CD14-positive monocyte (primary cell): Measurements from ENCODE around the gene TRPM2. TPM values are rescaled to one million over a fixed set of nuclear protein-coding genes. Genes with fewer than 3 reads are reported as not detected.

Experiments used
- DNase-seq, 3 donors: peaks; one replicate each; pipeline ENCODE4 v3.0.0-alpha.2; 2011 to 2022
- H2AFZ ChIP-seq: 2 replicates; pipeline ENCODE4 v1.6.0; 2012; ENCODE audit warnings: mild to moderate bottlenecking, low read depth, low read length, inconsistent platforms; ENCODE audit not compliant: insufficient read depth, poor library complexity, severe bottlenecking
- H3K27ac ChIP-seq, 2 donors: 1 replicate in 1 of 2; 2 replicates in 1 of 2; pipeline ENCODE4 v1.5.1; 2012 to 2013; ENCODE audit warnings: low read length in 2 of 2, control low read depth in 1 of 2, inconsistent platforms in 1 of 2, low read depth in 1 of 2, mild to moderate bottlenecking in 1 of 2
- H3K27me3 ChIP-seq, 2 donors: one replicate each; pipeline versions ENCODE4 v1.6.0 to v1.6.1; 2011 to 2013; ENCODE audit warnings: low read length in 2 of 2; ENCODE audit not compliant: control insufficient read depth in 2 of 2, insufficient read depth in 2 of 2
- H3K36me3 ChIP-seq, 2 donors: replicated peaks in 1 of 2; 1 replicate in 1 of 2; 2 replicates in 1 of 2; pipeline versions ENCODE4 v1.5.1 to v1.6.1; 2012 to 2013; ENCODE audit warnings: low read length in 2 of 2, control low read depth in 1 of 2, inconsistent platforms in 1 of 2, mild to moderate bottlenecking in 1 of 2; ENCODE audit not compliant: insufficient read depth in 2 of 2, control insufficient read depth in 1 of 2
- H3K4me1 ChIP-seq, 2 donors: 1 replicate in 1 of 2; 2 replicates in 1 of 2; pipeline versions ENCODE4 v1.5.1 to v1.6.1; 2012 to 2013; ENCODE audit warnings: low read length in 2 of 2, control low read depth in 1 of 2, inconsistent platforms in 1 of 2, mild to moderate bottlenecking in 1 of 2, moderate library complexity in 1 of 2; ENCODE audit not compliant: insufficient read depth in 2 of 2, control insufficient read depth in 1 of 2
- H3K4me2 ChIP-seq: replicated peaks from 2 replicates; pipeline ENCODE3; 2012; ENCODE audit warnings: low read length, moderate library complexity, mild to moderate bottlenecking; ENCODE audit not compliant: poor library complexity, severe bottlenecking; ENCODE audit errors: extremely low read depth
- H3K4me3 ChIP-seq, 3 experiments: fragments of 200-600 bp in 1 of 3; sonication (generic) in 1 of 3; replicated peaks in 1 of 3; 1 replicate in 2 of 3; 2 replicates in 1 of 3; pipeline ENCODE4 v1.5.1; 2011 to 2013; ENCODE audit warnings: low read length in 3 of 3, mild to moderate bottlenecking in 3 of 3, control low read depth in 2 of 3, low read depth in 2 of 3, inconsistent platforms in 1 of 3, moderate library complexity in 1 of 3
- H3K79me2 ChIP-seq: 2 replicates; pipeline ENCODE4 v1.6.0; 2012; ENCODE audit warnings: mild to moderate bottlenecking, control low read depth, inconsistent platforms, low read length, moderate library complexity; ENCODE audit not compliant: insufficient read depth
- H3K9ac ChIP-seq: 2 replicates; pipeline ENCODE4 v1.6.0; 2017; ENCODE audit warnings: low read length, mild to moderate bottlenecking; ENCODE audit not compliant: insufficient read depth, poor library complexity, severe bottlenecking
- H3K9me3 ChIP-seq, 2 donors: replicated peaks in 1 of 2; 1 replicate in 1 of 2; 2 replicates in 1 of 2; pipeline versions ENCODE4 v1.5.1 to v1.6.1; 2012 to 2013; ENCODE audit warnings: low read length in 2 of 2, control low read depth in 1 of 2; ENCODE audit not compliant: control insufficient read depth in 1 of 2, insufficient read depth in 1 of 2
- H4K20me1 ChIP-seq: 2 replicates; pipeline ENCODE4 v1.6.0; 2012; ENCODE audit warnings: mild to moderate bottlenecking, low read length, control low read depth, moderate library complexity; ENCODE audit not compliant: insufficient read depth
- H3K27ac Mint-ChIP-seq, 7 donors: one replicate each; pipeline ENCODE4 v1.8.0; 2020; ENCODE audit warnings: mild to moderate bottlenecking in 7 of 7, mixed read lengths in 7 of 7, moderate library complexity in 6 of 7, inconsistent platforms in 2 of 7
- H3K27me3 Mint-ChIP-seq, 3 donors: one replicate each; pipeline ENCODE4 v1.8.0; 2021 to 2022; ENCODE audit warnings: low read depth in 3 of 3, mild to moderate bottlenecking in 3 of 3, mixed read lengths in 3 of 3, moderate library complexity in 3 of 3, inconsistent platforms in 1 of 3
- H3K36me3 Mint-ChIP-seq, 2 donors: one replicate each; pipeline ENCODE4 v1.8.0; 2020; ENCODE audit warnings: mixed read lengths in 2 of 2, inconsistent platforms in 1 of 2, mild to moderate bottlenecking in 1 of 2
- H3K4me1 Mint-ChIP-seq: one replicate; pipeline ENCODE4 v1.8.0; 2020; ENCODE audit warnings: mild to moderate bottlenecking, mixed read lengths
- H3K4me3 Mint-ChIP-seq, 2 donors: one replicate each; pipeline ENCODE4 v1.8.0; 2020; ENCODE audit warnings: mild to moderate bottlenecking in 2 of 2, mixed read lengths in 2 of 2, moderate library complexity in 1 of 2
- H3K9me3 Mint-ChIP-seq, 7 donors: one replicate each; pipeline ENCODE4 v1.8.0; 2020 to 2022; ENCODE audit warnings: mixed read lengths in 7 of 7, mild to moderate bottlenecking in 6 of 7, moderate library complexity in 6 of 7, inconsistent platforms in 2 of 7
- WGBS: methylation state at CpG from one replicate; pipeline ENCODE4 v1.1.5; 2013; ENCODE audit warnings: missing lambda C conversion rate; ENCODE audit not compliant: insufficient coverage; 5-methylcytosine and 5-hydroxymethylcytosine counted together
- intact Hi-C, 2 donors: fragments of 100-400 bp; cut with micrococcal nuclease; formaldehyde crosslinking; loops; one replicate each; pipeline versions ENCODE4 v1.15.0 to v1.15.1; 2023
- polyA plus RNA-seq, 3 donors: library from polyadenylated mRNA; depleted of rRNA in 1 of 3; unstranded in 2 of 3; stranded (reverse) in 1 of 3; fragments of 300-500 nt in 2 of 3; fragments of >200 nt in 1 of 3; fragmentation: Illumina TruSeq in 2 of 3; gene quantifications; 1 replicate in 2 of 3; 2 replicates in 1 of 3; pipeline ENCODE4 v1.2.3, GENCODE V29; 2012 to 2021
- TF ChIP-seq, protein P1 (sequence below): fragments of 200-600 bp; IDR thresholded peaks from one replicate; pipeline ENCODE4 v1.8.0; 2022; ENCODE audit warnings: antibody characterized with exemption, mild to moderate bottlenecking

The TRPM2 gene
- polyA plus RNA-seq, 3 donors = 7.6 to 21.6 (median 12.2) TPM

DNA sequence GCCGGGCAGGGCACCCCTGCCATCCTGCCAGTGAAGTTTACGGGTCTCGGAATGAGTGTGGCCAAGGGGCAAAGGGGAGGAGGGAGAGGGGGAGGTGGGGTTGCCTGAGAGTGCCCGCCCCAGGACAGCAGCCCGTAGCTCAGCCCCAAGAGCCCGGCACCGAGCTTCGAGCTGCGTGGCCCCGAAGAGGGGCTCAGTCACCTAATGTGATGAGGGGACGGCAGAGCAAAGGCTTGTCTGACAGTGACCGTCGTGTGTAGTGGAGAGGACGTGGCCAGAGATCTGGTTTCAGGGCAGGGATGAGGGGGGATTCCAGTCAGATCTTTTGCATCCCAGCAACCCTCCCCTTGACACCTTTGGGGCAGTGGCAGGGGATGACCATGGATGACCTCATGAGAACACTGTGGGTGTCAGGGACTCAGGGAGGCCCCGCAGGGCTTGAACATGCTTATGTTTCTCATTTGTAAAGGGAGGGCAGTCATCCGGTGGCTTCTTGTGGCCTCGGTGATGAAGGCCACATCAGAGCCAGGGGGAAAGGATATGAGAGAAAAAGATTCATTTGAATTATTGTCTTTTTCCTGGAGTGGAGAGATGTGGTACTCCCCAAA lies 1.1 kb upstream of the TRPM2 start:
- Mint-ChIP-seq H3K27ac (peak overlapping the region; percentile 91 to 99 (median 98)), H3K4me1 (peaks cover 65% of the 10 kb centered on the region), H3K4me3 (peak overlapping the region; percentile 83 to 91), H3K36me3 (peaks cover 21 to 26% of the 10 kb centered on the region in 2 donors), H3K9me3 (peaks cover 0 to 14% (median 0%) of the 10 kb centered on the region in 7 donors), H3K27me3 (peaks cover 22 to 39% (median 25%) of the 10 kb centered on the region in 3 donors)
- H4K20me1 ChIP-seq = no peaks in the 10 kb centered on the region
- WGBS = 75% methylated on average over 11 of the region's 17 CpGs
- H3K4me2 ChIP-seq = peak overlapping the region; percentile 83
- peak in 1 of 3 donors; percentile 46 for DNase-seq
- peaks cover 68 to 80% of the 10 kb centered on the region in 2 donors for H3K4me1 ChIP-seq
- peaks cover 44% of the 10 kb centered on the region for H3K79me2 ChIP-seq
- TF ChIP-seq, protein P1, sequence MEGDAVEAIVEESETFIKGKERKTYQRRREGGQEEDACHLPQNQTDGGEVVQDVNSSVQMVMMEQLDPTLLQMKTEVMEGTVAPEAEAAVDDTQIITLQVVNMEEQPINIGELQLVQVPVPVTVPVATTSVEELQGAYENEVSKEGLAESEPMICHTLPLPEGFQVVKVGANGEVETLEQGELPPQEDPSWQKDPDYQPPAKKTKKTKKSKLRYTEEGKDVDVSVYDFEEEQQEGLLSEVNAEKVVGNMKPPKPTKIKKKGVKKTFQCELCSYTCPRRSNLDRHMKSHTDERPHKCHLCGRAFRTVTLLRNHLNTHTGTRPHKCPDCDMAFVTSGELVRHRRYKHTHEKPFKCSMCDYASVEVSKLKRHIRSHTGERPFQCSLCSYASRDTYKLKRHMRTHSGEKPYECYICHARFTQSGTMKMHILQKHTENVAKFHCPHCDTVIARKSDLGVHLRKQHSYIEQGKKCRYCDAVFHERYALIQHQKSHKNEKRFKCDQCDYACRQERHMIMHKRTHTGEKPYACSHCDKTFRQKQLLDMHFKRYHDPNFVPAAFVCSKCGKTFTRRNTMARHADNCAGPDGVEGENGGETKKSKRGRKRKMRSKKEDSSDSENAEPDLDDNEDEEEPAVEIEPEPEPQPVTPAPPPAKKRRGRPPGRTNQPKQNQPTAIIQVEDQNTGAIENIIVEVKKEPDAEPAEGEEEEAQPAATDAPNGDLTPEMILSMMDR = no peak
- H2AFZ ChIP-seq = no peak overlapping the region
- peak overlapping the region; percentile 82 for H3K9ac ChIP-seq
- peaks cover 4 to 25% of the 10 kb centered on the region in 2 donors for H3K27me3 ChIP-seq
- H3K27ac ChIP-seq = peak overlapping the region; percentile 97 to 99
- no peaks in the 10 kb centered on the region for H3K9me3 ChIP-seq
- H3K4me3 ChIP-seq = peak overlapping the region in 2 of 3 experiments; percentile 45 to 77
- intact Hi-C loops = loop anchor here in 1 of 2 donors (5.0 kb wide), 1 partner anchor 1200 kb away; no protein-coding TSS in a partner anchor
- peaks cover 12 to 13% of the 10 kb centered on the region in 2 donors for H3K36me3 ChIP-seq

DNA sequence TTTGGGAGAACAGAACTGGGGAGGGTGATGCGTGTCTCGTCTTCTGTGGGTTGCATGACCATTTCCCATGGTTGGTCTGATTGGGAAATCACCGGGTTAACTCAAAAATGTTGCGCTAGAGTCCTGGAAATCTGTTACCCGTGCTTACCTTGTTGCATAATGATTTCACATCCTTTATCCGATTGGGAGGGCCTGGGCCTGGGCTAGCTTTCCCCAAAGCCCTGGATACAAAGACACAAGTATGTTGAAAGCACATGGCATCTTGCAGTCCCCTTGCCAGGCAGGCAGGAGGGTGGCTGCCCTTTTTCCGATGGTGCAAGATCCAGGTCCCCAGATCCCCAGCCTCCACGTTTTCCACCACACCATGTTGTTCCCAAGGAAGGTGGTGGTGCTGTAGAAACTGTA lies 582 bp downstream of the TRPM2 start:
- H3K27ac Mint-ChIP-seq = peak overlapping the region; percentile 91 to 99 (median 98)
- Histone ChIP-seq H2AFZ (peak overlapping the region; percentile 65), H3K9me3 (no peaks in the 10 kb centered on the region), H3K4me2 (peak overlapping the region; percentile 83), H3K9ac (peak overlapping the region; percentile 82), H3K79me2 (peaks cover 57% of the 10 kb centered on the region), H4K20me1 (no peaks in the 10 kb centered on the region), H3K27me3 (peaks cover 3 to 8% of the 10 kb centered on the region in 2 donors), H3K4me1 (peaks cover 75 to 96% of the 10 kb centered on the region in 2 donors), H3K36me3 (peaks cover 24 to 30% of the 10 kb centered on the region in 2 donors), H3K27ac (peak overlapping the region; percentile 97 to 99), H3K4me3 (peak overlapping the region; percentile 23 to 77 (median 45))
- WGBS = 10% methylated on average over 6 of the region's 8 CpGs
- intact Hi-C loops = loop anchor here in 1 of 2 donors (2.0 to 5.0 kb wide), 2 partner anchors 13 to 1198 kb away; no protein-coding TSS in a partner anchor
- peaks cover 0 to 17% (median 0%) of the 10 kb centered on the region in 7 donors for H3K9me3 Mint-ChIP-seq
- H3K36me3 Mint-ChIP-seq = peaks cover 34 to 42% of the 10 kb centered on the region in 2 donors
- peak; percentile 83 to 91 (median 91) for DNase-seq
- H3K4me3 Mint-ChIP-seq = peak overlapping the region; percentile 83 to 91
- H3K4me1 Mint-ChIP-seq = peaks cover 71% of the 10 kb centered on the region
- TF ChIP-seq, protein P1 = no peak
- H3K27me3 Mint-ChIP-seq = peaks cover 9 to 23% (median 16%) of the 10 kb centered on the region in 3 donors
